Measurements from ENCODE around the gene MANBA.

- TF ChIP-seq CTCF (IDR thresholded peaks at IDR 0.05) (no peak), POLR2A (IDR thresholded peaks at IDR 0.05) (no peak)
Observed at GRCh38 chr4:102600689-102601088, 160.1 kb downstream of the MANBA start.

Data from adrenal gland (tissue), 5 donors.